ENCODE measurements around the gene GALR3. TPM values are rescaled to one million over a fixed set of nuclear protein-coding genes. Genes with fewer than 3 reads are reported as not detected.

Gene GALR3
- total and polyA plus RNA-seq, 2 experiments from 2014 or later = 0.36 to 0.63 TPM

DNA sequence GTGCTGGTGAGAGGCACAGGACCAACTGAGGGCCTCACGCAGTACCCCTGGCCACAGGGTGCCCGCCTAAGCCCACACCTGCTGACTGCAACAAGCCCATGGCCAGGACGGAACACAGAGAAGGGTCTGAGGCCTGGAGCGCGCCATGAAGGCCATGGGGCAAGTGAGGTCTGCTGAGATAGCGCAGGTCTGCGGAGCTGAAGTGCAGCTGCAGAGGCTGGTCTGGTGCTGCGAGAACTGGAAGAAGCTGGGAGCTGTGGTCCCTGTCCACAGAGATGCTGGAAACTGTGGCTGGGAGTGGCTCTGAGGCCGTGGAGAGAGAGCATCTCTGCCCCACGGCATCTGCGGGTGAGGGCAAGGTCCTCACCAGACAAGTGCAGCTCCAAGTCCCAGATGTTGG, 8.3 kb downstream of the GALR3 start:
- H3K4me1 Mint-ChIP-seq = no peaks in the 10 kb centered on the region
- Histone ChIP-seq H3K79me2 (replicated peaks; ENCODE audit: insufficient read depth) (no peaks in the 10 kb centered on the region), H2AFZ (no peak overlapping the region), H3F3A (replicated peaks; ENCODE audit: low read depth) (no peaks in the 10 kb centered on the region), H3K27ac (ENCODE audit: low read depth) (no peak overlapping the region), H3K9me2 (ENCODE audit: insufficient read depth) (no peaks in the 10 kb centered on the region), H3K27me3 (ENCODE audit: insufficient read depth) (peaks cover 3% of the 10 kb centered on the region; the same call in 1 of the 2 replicates), H3K36me3 (ENCODE audit: insufficient read depth) (no peaks in the 10 kb centered on the region; the same call in 1 of the 2 replicates), H3K4me3 (no peak overlapping the region), H3K4me1 (ENCODE audit: insufficient read depth) (no peaks in the 10 kb centered on the region), H3K4me2 (no peak overlapping the region), H4K20me1 (replicated peaks; ENCODE audit: insufficient read depth) (no peaks in the 10 kb centered on the region)
- no peak overlapping the region for H3K27ac Mint-ChIP-seq
- H3K9me3 Mint-ChIP-seq = no peaks in the 10 kb centered on the region
- no peak overlapping the region for H3K4me3 Mint-ChIP-seq
- H3K27me3 Mint-ChIP-seq (ENCODE audit: insufficient read depth, low read depth, poor library complexity) = peaks cover 3% of the 10 kb centered on the region
- TF ChIP-seq, protein P1, sequence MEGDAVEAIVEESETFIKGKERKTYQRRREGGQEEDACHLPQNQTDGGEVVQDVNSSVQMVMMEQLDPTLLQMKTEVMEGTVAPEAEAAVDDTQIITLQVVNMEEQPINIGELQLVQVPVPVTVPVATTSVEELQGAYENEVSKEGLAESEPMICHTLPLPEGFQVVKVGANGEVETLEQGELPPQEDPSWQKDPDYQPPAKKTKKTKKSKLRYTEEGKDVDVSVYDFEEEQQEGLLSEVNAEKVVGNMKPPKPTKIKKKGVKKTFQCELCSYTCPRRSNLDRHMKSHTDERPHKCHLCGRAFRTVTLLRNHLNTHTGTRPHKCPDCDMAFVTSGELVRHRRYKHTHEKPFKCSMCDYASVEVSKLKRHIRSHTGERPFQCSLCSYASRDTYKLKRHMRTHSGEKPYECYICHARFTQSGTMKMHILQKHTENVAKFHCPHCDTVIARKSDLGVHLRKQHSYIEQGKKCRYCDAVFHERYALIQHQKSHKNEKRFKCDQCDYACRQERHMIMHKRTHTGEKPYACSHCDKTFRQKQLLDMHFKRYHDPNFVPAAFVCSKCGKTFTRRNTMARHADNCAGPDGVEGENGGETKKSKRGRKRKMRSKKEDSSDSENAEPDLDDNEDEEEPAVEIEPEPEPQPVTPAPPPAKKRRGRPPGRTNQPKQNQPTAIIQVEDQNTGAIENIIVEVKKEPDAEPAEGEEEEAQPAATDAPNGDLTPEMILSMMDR (conservative IDR thresholded peaks at IDR 0.05; ENCODE audit: low read depth in 2 of 2) = no peak
- TF ChIP-seq ZNF114 (CRISPR knock-in tag; IDR thresholded peaks at IDR 0.05) (no peak), EZH2 (IDR thresholded peaks at IDR 0.05; ENCODE audit: low read depth, unreplicated experiment) (no peak), NANOG (IDR thresholded peaks at IDR 0.05; ENCODE audit: borderline replicate concordance) (no peak), EZH2phosphoT487 (IDR thresholded peaks at IDR 0.05; ENCODE audit: unreplicated experiment) (no peak), JUNB (IDR thresholded peaks at IDR 0.05; ENCODE audit: unreplicated experiment) (no peak), ZNF331 (CRISPR knock-in tag; IDR thresholded peaks at IDR 0.05; ENCODE audit: low read depth) (no peak), CREB1 (CRISPR knock-in tag; IDR thresholded peaks at IDR 0.05; ENCODE audit: low read depth) (no peak), POLR2AphosphoS5 (IDR thresholded peaks at IDR 0.05; ENCODE audit: low read depth) (no peak), STAT1 (IDR thresholded peaks at IDR 0.05; ENCODE audit: unreplicated experiment) (no peak)
- TF ChIP-seq, protein P2, sequence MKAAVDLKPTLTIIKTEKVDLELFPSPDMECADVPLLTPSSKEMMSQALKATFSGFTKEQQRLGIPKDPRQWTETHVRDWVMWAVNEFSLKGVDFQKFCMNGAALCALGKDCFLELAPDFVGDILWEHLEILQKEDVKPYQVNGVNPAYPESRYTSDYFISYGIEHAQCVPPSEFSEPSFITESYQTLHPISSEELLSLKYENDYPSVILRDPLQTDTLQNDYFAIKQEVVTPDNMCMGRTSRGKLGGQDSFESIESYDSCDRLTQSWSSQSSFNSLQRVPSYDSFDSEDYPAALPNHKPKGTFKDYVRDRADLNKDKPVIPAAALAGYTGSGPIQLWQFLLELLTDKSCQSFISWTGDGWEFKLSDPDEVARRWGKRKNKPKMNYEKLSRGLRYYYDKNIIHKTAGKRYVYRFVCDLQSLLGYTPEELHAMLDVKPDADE (IDR thresholded peaks at IDR 0.05) = no peak
- TF ChIP-seq, protein P3, sequence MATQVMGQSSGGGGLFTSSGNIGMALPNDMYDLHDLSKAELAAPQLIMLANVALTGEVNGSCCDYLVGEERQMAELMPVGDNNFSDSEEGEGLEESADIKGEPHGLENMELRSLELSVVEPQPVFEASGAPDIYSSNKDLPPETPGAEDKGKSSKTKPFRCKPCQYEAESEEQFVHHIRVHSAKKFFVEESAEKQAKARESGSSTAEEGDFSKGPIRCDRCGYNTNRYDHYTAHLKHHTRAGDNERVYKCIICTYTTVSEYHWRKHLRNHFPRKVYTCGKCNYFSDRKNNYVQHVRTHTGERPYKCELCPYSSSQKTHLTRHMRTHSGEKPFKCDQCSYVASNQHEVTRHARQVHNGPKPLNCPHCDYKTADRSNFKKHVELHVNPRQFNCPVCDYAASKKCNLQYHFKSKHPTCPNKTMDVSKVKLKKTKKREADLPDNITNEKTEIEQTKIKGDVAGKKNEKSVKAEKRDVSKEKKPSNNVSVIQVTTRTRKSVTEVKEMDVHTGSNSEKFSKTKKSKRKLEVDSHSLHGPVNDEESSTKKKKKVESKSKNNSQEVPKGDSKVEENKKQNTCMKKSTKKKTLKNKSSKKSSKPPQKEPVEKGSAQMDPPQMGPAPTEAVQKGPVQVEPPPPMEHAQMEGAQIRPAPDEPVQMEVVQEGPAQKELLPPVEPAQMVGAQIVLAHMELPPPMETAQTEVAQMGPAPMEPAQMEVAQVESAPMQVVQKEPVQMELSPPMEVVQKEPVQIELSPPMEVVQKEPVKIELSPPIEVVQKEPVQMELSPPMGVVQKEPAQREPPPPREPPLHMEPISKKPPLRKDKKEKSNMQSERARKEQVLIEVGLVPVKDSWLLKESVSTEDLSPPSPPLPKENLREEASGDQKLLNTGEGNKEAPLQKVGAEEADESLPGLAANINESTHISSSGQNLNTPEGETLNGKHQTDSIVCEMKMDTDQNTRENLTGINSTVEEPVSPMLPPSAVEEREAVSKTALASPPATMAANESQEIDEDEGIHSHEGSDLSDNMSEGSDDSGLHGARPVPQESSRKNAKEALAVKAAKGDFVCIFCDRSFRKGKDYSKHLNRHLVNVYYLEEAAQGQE (IDR thresholded peaks at IDR 0.05; ENCODE audit: unreplicated experiment) = no peak
- TF ChIP-seq, protein P4, sequence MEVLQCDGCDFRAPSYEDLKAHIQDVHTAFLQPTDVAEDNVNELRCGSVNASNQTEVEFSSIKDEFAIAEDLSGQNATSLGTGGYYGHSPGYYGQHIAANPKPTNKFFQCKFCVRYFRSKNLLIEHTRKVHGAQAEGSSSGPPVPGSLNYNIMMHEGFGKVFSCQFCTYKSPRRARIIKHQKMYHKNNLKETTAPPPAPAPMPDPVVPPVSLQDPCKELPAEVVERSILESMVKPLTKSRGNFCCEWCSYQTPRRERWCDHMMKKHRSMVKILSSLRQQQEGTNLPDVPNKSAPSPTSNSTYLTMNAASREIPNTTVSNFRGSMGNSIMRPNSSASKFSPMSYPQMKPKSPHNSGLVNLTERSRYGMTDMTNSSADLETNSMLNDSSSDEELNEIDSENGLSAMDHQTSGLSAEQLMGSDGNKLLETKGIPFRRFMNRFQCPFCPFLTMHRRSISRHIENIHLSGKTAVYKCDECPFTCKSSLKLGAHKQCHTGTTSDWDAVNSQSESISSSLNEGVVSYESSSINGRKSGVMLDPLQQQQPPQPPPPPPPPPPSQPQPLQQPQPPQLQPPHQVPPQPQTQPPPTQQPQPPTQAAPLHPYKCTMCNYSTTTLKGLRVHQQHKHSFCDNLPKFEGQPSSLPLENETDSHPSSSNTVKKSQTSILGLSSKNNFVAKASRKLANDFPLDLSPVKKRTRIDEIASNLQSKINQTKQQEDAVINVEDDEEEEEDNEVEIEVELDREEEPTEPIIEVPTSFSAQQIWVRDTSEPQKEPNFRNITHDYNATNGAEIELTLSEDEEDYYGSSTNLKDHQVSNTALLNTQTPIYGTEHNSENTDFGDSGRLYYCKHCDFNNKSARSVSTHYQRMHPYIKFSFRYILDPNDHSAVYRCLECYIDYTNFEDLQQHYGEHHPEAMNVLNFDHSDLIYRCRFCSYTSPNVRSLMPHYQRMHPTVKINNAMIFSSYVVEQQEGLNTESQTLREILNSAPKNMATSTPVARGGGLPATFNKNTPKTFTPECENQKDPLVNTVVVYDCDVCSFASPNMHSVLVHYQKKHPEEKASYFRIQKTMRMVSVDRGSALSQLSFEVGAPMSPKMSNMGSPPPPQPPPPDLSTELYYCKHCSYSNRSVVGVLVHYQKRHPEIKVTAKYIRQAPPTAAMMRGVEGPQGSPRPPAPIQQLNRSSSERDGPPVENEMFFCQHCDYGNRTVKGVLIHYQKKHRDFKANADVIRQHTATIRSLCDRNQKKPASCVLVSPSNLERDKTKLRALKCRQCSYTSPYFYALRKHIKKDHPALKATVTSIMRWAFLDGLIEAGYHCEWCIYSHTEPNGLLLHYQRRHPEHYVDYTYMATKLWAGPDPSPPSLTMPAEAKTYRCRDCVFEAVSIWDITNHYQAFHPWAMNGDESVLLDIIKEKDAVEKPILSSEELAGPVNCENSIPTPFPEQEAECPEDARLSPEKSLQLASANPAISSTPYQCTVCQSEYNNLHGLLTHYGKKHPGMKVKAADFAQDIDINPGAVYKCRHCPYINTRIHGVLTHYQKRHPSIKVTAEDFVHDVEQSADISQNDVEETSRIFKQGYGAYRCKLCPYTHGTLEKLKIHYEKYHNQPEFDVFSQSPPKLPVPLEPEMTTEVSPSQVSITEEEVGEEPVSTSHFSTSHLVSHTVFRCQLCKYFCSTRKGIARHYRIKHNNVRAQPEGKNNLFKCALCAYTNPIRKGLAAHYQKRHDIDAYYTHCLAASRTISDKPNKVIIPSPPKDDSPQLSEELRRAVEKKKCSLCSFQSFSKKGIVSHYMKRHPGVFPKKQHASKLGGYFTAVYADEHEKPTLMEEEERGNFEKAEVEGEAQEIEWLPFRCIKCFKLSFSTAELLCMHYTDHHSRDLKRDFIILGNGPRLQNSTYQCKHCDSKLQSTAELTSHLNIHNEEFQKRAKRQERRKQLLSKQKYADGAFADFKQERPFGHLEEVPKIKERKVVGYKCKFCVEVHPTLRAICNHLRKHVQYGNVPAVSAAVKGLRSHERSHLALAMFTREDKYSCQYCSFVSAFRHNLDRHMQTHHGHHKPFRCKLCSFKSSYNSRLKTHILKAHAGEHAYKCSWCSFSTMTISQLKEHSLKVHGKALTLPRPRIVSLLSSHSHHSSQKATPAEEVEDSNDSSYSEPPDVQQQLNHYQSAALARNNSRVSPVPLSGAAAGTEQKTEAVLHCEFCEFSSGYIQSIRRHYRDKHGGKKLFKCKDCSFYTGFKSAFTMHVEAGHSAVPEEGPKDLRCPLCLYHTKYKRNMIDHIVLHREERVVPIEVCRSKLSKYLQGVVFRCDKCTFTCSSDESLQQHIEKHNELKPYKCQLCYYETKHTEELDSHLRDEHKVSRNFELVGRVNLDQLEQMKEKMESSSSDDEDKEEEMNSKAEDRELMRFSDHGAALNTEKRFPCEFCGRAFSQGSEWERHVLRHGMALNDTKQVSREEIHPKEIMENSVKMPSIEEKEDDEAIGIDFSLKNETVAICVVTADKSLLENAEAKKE (CRISPR knock-in tag; IDR thresholded peaks at IDR 0.05) = no peak
- H3K36me3 Mint-ChIP-seq (ENCODE audit: low read depth) = peaks cover 15% of the 10 kb centered on the region; the same call in 2 of the 3 replicates
- DNase-seq (ENCODE audit: low spot score) (no peak), ATAC-seq (no peak)
